Choroid plexus epithelial cell (primary cell): ENCODE results near the gene RASA2.
A peak's percentile ranks its signal among the peaks of the same experiment; 100 is the strongest.

ENCODE experiments used
- DNase-seq: peaks from one replicate; pipeline ENCODE4 v3.0.0-alpha.2; 2010; ENCODE audit warnings: low read depth
- H3K4me3 ChIP-seq: 2 replicates; pipeline ENCODE4 v1.5.1; 2011; ENCODE audit warnings: low read depth, mild to moderate bottlenecking, control low read depth, low read length, moderate library complexity
- TF ChIP-seq, protein P1 (sequence below): conservative IDR thresholded peaks from 2 replicates; pipeline ENCODE4 v1.5.1; 2011; ENCODE audit warnings: low read depth, mild to moderate bottlenecking, control low read depth, inconsistent platforms, low read length, moderate library complexity

Gene RASA2

DNA sequence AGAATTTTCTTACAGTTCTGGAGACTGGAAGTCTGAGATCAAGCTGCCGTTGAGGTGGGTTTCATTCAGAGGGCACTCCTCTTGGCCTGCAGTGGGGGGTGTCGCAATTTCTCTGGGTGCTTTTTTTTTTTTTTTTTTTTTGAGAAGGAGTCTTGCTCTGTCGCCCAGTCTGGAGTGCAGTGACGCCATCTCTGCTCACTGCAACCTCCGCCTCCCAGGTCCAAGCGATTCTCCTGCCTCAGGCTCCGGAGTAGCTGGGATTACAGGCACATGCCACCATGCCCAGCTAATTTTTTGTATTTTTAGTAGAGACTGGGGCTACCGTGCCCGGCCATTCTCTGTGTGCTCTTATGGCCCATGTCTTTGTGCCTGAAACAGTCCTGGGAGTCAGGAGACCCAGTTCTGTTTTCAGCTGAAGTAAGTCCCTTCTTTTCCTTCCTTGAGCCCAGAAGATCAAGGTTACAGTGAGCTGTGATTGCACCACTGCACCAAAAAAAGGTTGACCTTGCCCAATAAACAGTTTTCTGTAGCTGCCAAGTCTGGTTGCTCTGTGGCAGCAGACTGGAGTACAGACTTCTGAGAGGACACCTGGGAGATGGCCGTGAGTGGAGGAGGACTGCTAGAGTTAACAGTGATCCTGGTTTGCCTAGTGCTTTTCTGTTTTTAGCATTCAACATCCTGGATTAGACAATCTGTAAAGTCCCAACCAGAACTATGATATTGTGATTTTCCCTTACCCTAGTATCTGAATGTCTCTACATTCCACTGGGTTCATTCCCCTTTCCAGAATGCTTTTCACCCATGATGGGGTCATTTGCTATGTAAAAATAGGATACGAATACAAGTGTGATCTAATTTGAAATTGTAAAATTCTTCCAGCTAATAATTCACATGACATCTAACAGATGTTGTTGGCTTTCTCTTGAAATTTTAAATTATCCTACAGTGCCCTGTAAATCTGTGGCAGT, 174.7 kb downstream of the RASA2 start:
- H3K4me3 ChIP-seq = no peak overlapping the region
- no peak for DNase-seq
- TF ChIP-seq, protein P1, sequence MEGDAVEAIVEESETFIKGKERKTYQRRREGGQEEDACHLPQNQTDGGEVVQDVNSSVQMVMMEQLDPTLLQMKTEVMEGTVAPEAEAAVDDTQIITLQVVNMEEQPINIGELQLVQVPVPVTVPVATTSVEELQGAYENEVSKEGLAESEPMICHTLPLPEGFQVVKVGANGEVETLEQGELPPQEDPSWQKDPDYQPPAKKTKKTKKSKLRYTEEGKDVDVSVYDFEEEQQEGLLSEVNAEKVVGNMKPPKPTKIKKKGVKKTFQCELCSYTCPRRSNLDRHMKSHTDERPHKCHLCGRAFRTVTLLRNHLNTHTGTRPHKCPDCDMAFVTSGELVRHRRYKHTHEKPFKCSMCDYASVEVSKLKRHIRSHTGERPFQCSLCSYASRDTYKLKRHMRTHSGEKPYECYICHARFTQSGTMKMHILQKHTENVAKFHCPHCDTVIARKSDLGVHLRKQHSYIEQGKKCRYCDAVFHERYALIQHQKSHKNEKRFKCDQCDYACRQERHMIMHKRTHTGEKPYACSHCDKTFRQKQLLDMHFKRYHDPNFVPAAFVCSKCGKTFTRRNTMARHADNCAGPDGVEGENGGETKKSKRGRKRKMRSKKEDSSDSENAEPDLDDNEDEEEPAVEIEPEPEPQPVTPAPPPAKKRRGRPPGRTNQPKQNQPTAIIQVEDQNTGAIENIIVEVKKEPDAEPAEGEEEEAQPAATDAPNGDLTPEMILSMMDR = no peak

DNA sequence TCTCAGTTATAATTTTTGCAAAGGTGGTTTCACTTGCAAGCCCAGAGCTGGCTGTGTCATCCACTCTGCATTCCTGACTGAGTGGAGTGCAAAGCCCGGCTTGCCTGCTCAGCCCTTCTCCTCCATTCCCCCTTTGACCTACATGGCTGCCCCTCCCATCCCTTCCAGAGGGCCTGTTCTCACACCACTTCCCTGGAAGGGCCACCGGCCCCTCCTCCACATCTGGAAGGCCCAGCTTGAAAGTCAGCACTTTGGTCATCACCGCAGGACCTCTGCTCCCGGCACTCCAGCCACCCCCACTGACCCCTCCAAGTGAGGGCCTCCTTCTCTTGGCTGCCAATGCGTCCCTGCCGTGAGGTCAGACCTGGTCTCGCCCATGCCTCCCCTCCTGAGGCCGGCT, 177.2 kb downstream of the RASA2 start:
- peak; percentile 69 for DNase-seq
- TF ChIP-seq, protein P1 = no peak
- H3K4me3 ChIP-seq = no peak overlapping the region
